WI38 (cell line): ENCODE results near the gene RIC1.
"Not testable (repeated sequence)": the region's sequence is repeated elsewhere in the genome, so short reads cannot be mapped to it uniquely, and the experiment has no call there.

ENCODE experiments used
- H3K4me3 ChIP-seq: 2 replicates; pipeline ENCODE4 v1.5.1; 2011; ENCODE audit warnings: low read depth, mild to moderate bottlenecking, control low read depth, low read length
- CTCF ChIP-seq: IDR thresholded peaks from 2 replicates; pipeline ENCODE4 v1.5.1; 2012; ENCODE audit warnings: low read depth, mild to moderate bottlenecking, control low read depth, low read length

RIC1 gene

GRCh38 chr9:5715548-5716127 lies 86.7 kb downstream of the RIC1 start:
- no peak for TF ChIP-seq CTCF

DNA sequence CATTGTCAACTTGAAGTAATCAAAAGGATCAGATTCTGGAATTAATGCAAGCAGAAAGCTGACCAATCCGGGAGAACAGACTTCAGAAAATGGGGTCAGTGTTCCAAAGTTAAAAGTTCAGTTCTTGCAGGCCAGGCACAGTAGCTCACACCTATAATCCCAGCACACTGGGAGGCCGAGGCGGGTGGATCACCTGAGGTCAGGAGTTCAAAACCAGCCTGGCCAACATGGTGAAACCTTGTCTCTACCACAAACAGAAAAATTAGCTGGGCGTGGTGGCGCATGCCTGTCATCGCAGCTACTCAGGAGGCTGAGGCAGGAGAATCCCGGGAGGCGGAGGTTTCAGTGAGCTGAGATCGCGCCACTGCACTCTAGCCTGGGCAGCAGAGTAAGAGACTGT lies 88.5 kb downstream of the RIC1 start:
- not testable (repeated sequence) for H3K4me3 ChIP-seq

More at GRCh38 chr9:5715548-5716127, 86.7 kb downstream of the RIC1 start:
- H3K4me3 ChIP-seq = no peak overlapping the region

- H3K4me3 ChIP-seq = no peak overlapping the region
- no peak for TF ChIP-seq CTCF
Measured at GRCh38 chr9:5718296-5719032, 89.6 kb downstream of the RIC1 start.

DNA sequence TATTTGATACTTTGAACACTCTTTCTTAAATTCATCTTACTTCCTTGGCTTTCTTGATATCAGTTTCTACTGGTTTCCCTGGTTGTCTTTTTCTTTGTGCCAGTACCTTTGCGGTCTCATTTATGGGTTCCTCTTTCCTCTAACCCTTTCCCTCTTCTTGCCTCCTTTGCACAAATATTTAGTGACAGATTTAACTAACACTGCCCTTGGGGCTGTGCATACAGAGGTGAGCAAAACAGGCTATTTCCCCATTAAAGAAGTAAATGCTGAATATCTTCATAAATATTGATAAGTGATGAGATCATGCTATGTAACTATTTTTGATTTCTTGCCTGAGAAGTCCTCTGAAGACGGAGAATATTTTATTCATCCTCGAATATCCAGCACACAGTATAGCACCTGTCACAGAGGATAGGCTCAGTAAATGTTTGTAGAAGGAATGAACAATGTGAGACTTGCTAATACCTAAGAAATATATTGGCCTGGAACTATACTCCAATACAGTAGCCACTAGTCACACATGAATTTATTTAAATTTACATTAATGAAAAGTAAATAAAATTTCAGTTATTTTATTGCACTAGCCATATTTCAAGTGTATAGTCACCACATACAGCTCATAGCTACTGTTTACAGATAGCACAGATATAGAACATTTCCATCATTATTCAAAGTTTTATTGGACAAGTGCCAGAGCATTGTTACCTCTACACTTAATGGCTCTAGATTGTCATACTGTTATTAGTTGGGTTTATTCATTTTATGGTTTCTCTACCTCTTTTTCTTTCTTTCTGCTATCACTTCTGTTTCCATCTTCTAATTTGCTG lies 90.4 kb downstream of the RIC1 start:
- H3K4me3 ChIP-seq = no peak overlapping the region
- no peak for TF ChIP-seq CTCF

- H3K4me3 ChIP-seq = no peak overlapping the region
- TF ChIP-seq CTCF = no peak
Measured at GRCh38 chr9:5720151-5720550, 91.2 kb downstream of the RIC1 start.

DNA sequence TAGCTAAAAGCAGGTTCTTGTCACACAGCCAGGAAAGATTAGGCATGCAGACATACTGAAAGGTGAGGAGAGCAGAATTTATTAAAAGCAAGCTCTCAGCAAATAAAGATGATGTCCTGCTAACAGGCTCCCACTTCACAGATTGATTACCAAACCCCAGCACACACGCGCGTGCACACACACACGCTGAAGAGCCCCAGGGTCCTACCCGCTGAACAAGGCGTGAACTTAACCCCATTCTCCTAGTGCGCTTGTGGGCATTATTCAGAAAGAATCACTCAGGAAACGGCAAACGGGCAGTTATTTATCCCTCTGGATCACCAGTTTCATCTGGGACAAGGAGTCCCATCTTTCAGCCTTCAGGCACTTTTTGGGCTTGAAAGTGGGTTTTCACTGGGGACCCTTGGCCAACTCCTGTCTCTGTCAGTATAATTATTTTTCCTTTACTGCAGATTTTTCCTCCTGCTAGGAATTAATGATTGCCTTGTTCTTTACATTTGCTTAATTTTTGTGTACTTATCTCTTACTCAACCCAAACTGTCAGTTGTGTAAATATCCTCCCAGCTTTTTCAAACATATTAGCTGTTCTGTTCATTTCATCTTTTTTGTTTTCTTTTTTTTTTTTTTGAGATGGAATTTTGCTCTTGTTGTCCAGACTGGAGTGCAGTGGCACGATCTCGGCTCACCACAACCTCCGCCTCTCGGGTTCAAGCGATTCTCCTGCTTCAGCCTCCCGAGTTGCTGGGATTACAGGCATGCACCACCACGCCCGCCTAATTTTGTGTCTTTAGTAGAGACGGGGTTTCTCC lies 92.6 kb downstream of the RIC1 start:
- TF ChIP-seq CTCF = no peak
- no peak overlapping the region for H3K4me3 ChIP-seq

- H3K4me3 ChIP-seq = not testable (repeated sequence)
Measured at GRCh38 chr9:5722679-5723078, 93.8 kb downstream of the RIC1 start.
